Duodenal mucosa (tissue), 2 donors: ENCODE results near the gene MED1.
"Not testable (repeated sequence)": the region's sequence is repeated elsewhere in the genome, so short reads cannot be mapped to it uniquely, and the experiment has no call there.

Experiments used
- H3K27ac ChIP-seq: one replicate; pipeline ENCODE4 v1.7.0; 2013; ENCODE audit warnings: low read depth, low read length
- H3K27me3 ChIP-seq, 2 donors: one replicate each; pipeline ENCODE4 v1.7.0; 2013; ENCODE audit warnings: low read length in 2 of 2, control low read depth in 1 of 2; ENCODE audit not compliant: insufficient read depth in 2 of 2, control insufficient read depth in 1 of 2
- H3K36me3 ChIP-seq, 2 donors: one replicate each; pipeline ENCODE4 v1.7.0; 2013; ENCODE audit warnings: low read length in 2 of 2, control low read depth in 1 of 2; ENCODE audit not compliant: insufficient read depth in 2 of 2, control insufficient read depth in 1 of 2
- H3K4me1 ChIP-seq, 2 donors: one replicate each; pipeline ENCODE4 v1.7.0; 2013; ENCODE audit warnings: low read length in 2 of 2, control low read depth in 1 of 2; ENCODE audit not compliant: insufficient read depth in 2 of 2, control insufficient read depth in 1 of 2
- H3K4me3 ChIP-seq, 2 donors: one replicate each; pipeline ENCODE4 v1.7.0; 2013; ENCODE audit warnings: low read length in 2 of 2, low read depth in 1 of 2
- H3K9ac ChIP-seq, 2 donors: one replicate each; pipeline ENCODE4 v1.7.0; 2013; ENCODE audit warnings: low read length in 2 of 2, low read depth in 1 of 2
- H3K9me3 ChIP-seq, 2 donors: one replicate each; pipeline ENCODE4 v1.7.0; 2013; ENCODE audit warnings: low read length in 2 of 2, control low read depth in 1 of 2; ENCODE audit not compliant: control insufficient read depth in 1 of 2

MED1 gene

GRCh38 chr17:39473310-39473709 is 22.2 kb upstream of the MED1 start:
- H3K9me3 ChIP-seq: no peaks in the 10 kb centered on the region
- no peaks in the 10 kb centered on the region for H3K27me3 ChIP-seq
- H3K9ac ChIP-seq: no peak overlapping the region
- peaks cover 6 to 53% of the 10 kb centered on the region in 2 donors for H3K36me3 ChIP-seq
- no peak overlapping the region for H3K27ac ChIP-seq
- H3K4me1 ChIP-seq: no peaks in the 10 kb centered on the region
- H3K4me3 ChIP-seq: no peak overlapping the region

GRCh38 chr17:39468610-39469009 is 17.5 kb upstream of the MED1 start:
- peaks cover 0 to 37% of the 10 kb centered on the region in 2 donors for H3K36me3 ChIP-seq

GRCh38 chr17:39464639-39465181 is 13.6 kb upstream of the MED1 start:
- peaks cover 10 to 30% of the 10 kb centered on the region in 2 donors for H3K4me1 ChIP-seq
- H3K9ac ChIP-seq, H3K27ac ChIP-seq: not testable (repeated sequence)

More at GRCh38 chr17:39468610-39469009, 17.5 kb upstream of the MED1 start:
- H3K4me3 ChIP-seq, H3K27me3 ChIP-seq, H3K9ac ChIP-seq, H3K27ac ChIP-seq, H3K9me3 ChIP-seq: not testable (repeated sequence)
- H3K4me1 ChIP-seq: peaks cover 10 to 20% of the 10 kb centered on the region in 2 donors

GRCh38 chr17:39462631-39463375 is 11.7 kb upstream of the MED1 start:
- H3K27ac ChIP-seq: no peak overlapping the region
- H3K36me3 ChIP-seq: peaks cover 0 to 6% of the 10 kb centered on the region in 2 donors
- no peaks in the 10 kb centered on the region for H3K9me3 ChIP-seq
- H3K27me3 ChIP-seq: no peaks in the 10 kb centered on the region
- H3K4me3 ChIP-seq: peak overlapping the region; percentile 89 to 92
- peaks cover 10 to 30% of the 10 kb centered on the region in 2 donors for H3K4me1 ChIP-seq
- peak overlapping the region; percentile 71 to 98 for H3K9ac ChIP-seq

More at GRCh38 chr17:39464639-39465181, 13.6 kb upstream of the MED1 start:
- Histone ChIP-seq H3K36me3 (peaks cover 0 to 12% of the 10 kb centered on the region in 2 donors), H3K4me3 (peak overlapping the region; percentile 11 to 92)
- H3K27me3 ChIP-seq, H3K9me3 ChIP-seq: not testable (repeated sequence)

DNA sequence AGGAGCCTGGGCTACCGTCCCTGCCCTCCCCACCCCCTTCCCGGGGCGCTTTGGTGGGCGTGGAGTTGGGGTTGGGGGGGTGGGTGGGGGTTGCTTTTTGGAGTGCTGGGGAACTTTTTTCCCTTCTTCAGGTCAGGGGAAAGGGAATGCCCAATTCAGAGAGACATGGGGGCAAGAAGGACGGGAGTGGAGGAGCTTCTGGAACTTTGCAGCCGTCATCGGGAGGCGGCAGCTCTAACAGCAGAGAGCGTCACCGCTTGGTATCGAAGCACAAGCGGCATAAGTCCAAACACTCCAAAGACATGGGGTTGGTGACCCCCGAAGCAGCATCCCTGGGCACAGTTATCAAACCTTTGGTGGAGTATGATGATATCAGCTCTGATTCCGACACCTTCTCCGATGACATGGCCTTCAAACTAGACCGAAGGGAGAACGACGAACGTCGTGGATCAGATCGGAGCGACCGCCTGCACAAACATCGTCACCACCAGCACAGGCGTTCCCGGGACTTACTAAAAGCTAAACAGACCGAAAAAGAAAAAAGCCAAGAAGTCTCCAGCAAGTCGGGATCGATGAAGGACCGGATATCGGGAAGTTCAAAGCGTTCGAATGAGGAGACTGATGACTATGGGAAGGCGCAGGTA is 11.0 kb upstream of the MED1 start:
- H3K36me3 ChIP-seq: no peaks in the 10 kb centered on the region
- no peaks in the 10 kb centered on the region for H3K27me3 ChIP-seq
- peak overlapping the region; percentile 95 for H3K27ac ChIP-seq
- peak overlapping the region; percentile 79 to 98 for H3K9ac ChIP-seq
- no peaks in the 10 kb centered on the region for H3K9me3 ChIP-seq
- peak overlapping the region; percentile 89 to 92 for H3K4me3 ChIP-seq
- H3K4me1 ChIP-seq: peaks cover 10 to 30% of the 10 kb centered on the region in 2 donors

GRCh38 chr17:39461113-39461925 is 10.3 kb upstream of the MED1 start, which contains the start of gene CDK12:
Gene CDK12, plus strand, starts transcription at chr17:39461486. Its CDS starts 586 bp downstream, at chr17:39462072.
- no peaks in the 10 kb centered on the region for H3K9me3 ChIP-seq
- H3K4me1 ChIP-seq: peaks cover 10 to 30% of the 10 kb centered on the region in 2 donors
- no peaks in the 10 kb centered on the region for H3K27me3 ChIP-seq
- H3K4me3 ChIP-seq: peak within 1 kb of the TSS; percentile 89 to 92
- H3K27ac ChIP-seq: peak within 1 kb of the TSS; percentile 95
- no peaks in the 10 kb centered on the region for H3K36me3 ChIP-seq
- peak within 1 kb of the TSS; percentile 79 to 98 for H3K9ac ChIP-seq

GRCh38 chr17:39455919-39456318 is 4.9 kb upstream of the MED1 start:
- H3K9ac ChIP-seq: no peak overlapping the region

GRCh38 chr17:39450051-39450450 is 1.0 kb downstream of the MED1 start:
- Histone ChIP-seq H3K9me3 (no peaks in the 10 kb centered on the region), H3K27ac (no peak overlapping the region), H3K27me3 (no peaks in the 10 kb centered on the region), H3K4me1 (peaks cover 4 to 6% of the 10 kb centered on the region in 2 donors), H3K4me3 (peak overlapping the region; percentile 94 to 100), H3K9ac (peak overlapping the region in 1 of 2 donors; percentile 100), H3K36me3 (peaks cover 0 to 13% of the 10 kb centered on the region in 2 donors)

More at GRCh38 chr17:39455919-39456318, 4.9 kb upstream of the MED1 start:
- H3K4me3 ChIP-seq: no peak overlapping the region
- H3K36me3 ChIP-seq: no peaks in the 10 kb centered on the region
- H3K27me3 ChIP-seq: no peaks in the 10 kb centered on the region
- H3K4me1 ChIP-seq: no peaks in the 10 kb centered on the region
- H3K27ac ChIP-seq: no peak overlapping the region
- no peaks in the 10 kb centered on the region for H3K9me3 ChIP-seq

GRCh38 chr17:39447561-39447960 is 3.5 kb downstream of the MED1 start:
- no peak overlapping the region for H3K27ac ChIP-seq
- no peak overlapping the region for H3K4me3 ChIP-seq
- peaks cover 4 to 6% of the 10 kb centered on the region in 2 donors for H3K4me1 ChIP-seq
- H3K9me3 ChIP-seq: no peaks in the 10 kb centered on the region
- H3K9ac ChIP-seq: no peak overlapping the region
- no peaks in the 10 kb centered on the region for H3K27me3 ChIP-seq
- peaks cover 10 to 26% of the 10 kb centered on the region in 2 donors for H3K36me3 ChIP-seq
